Stomach (tissue), 4 donors: ENCODE results near the gene VAV3.

Experiments
- CTCF ChIP-seq, 7 experiments: fragments of 450-650 bp in 4 of 7; fragments of 200-600 bp in 3 of 7; sonication (generic) in 3 of 7; IDR thresholded peaks; one replicate each; pipeline ENCODE4 v1.5.1; 2016 to 2019; ENCODE audit warnings: antibody characterized with exemption in 7 of 7, control low read depth in 2 of 7, mild to moderate bottlenecking in 1 of 7
- EP300 ChIP-seq: sonication (generic); formaldehyde crosslinking; IDR thresholded peaks from one replicate; pipeline ENCODE4 v1.6.1; 2017; ENCODE audit warnings: antibody characterized with exemption
- POLR2A ChIP-seq, 4 donors: fragments of 450-650 bp; IDR thresholded peaks; one replicate each; pipeline ENCODE4 v1.6.1; 2016; ENCODE audit warnings: antibody characterized with exemption in 4 of 4, control low read depth in 2 of 4, mild to moderate bottlenecking in 1 of 4, moderate library complexity in 1 of 4
- POLR2AphosphoS5 ChIP-seq, 3 donors: sonication (generic); formaldehyde crosslinking; IDR thresholded peaks; one replicate each; pipeline ENCODE4 v1.6.1; 2016; ENCODE audit warnings: antibody characterized with exemption in 3 of 3

- TF ChIP-seq POLR2A (IDR thresholded peaks at IDR 0.05) = no peak
- no peak for TF ChIP-seq CTCF (IDR thresholded peaks at IDR 0.05)
- no peak for TF ChIP-seq EP300
- TF ChIP-seq POLR2AphosphoS5 (IDR thresholded peaks at IDR 0.05) = no peak
These were observed 258.8 kb downstream of the VAV3 start for GRCh38 chr1:107706182-107706581.
